Right cardiac atrium (tissue), 5 donors: ENCODE data around the gene PRIM2. TPM values are rescaled to one million over a fixed set of nuclear protein-coding genes. Genes with fewer than 3 reads are reported as not detected.
"Not testable (repeated sequence)": the region's sequence is repeated elsewhere in the genome, so short reads cannot be mapped to it uniquely, and the experiment has no call there.

ENCODE experiments used
- ATAC-seq, 2 donors: fragments of 200-7000 bp; cut with Tn5 transposase; one replicate each; pipeline versions ENCODE4 v1.8.0 to v1.9.1; 2020; ENCODE audit warnings: moderate library complexity in 2 of 2, mild to moderate bottlenecking in 1 of 2
- DNase-seq, 3 donors: peaks; one replicate each; pipeline ENCODE4 v3.0.0-alpha.2; 2020
- H3K27ac ChIP-seq: one replicate; pipeline ENCODE4 v1.5.1; 2013; ENCODE audit warnings: mild to moderate bottlenecking, low read length, control low read depth, moderate library complexity
- H3K27me3 ChIP-seq: one replicate; pipeline ENCODE4 v1.6.1; 2013; ENCODE audit not compliant: control insufficient read depth, insufficient read depth
- H3K4me1 ChIP-seq: one replicate; pipeline ENCODE4 v1.6.1; 2013; ENCODE audit warnings: low read length; ENCODE audit not compliant: control insufficient read depth, insufficient read depth
- H3K4me3 ChIP-seq: one replicate; pipeline ENCODE4 v1.5.1; 2013; ENCODE audit warnings: low read length, control low read depth
- H3K9me3 ChIP-seq: one replicate; pipeline ENCODE4 v1.6.1; 2013; ENCODE audit warnings: low read length; ENCODE audit not compliant: control insufficient read depth
- WGBS: extraction: QIAGEN DNeasy Blood & Tissue Kit; methylation state at CpG from one replicate; pipeline ENCODE4 v1.1.7; 2013; 5-methylcytosine and 5-hydroxymethylcytosine counted together
- intact Hi-C, 4 donors: fragments of 100-400 bp; cut with DNase I; formaldehyde crosslinking; loops; one replicate each; pipeline versions ENCODE4 v1.11.0 to v1.14.0; 2022 to 2023
- polyA plus RNA-seq: library from polyadenylated mRNA; stranded (reverse); fragments of 200-250 nt; gene quantifications from one replicate; pipeline ENCODE4 v1.2.3, GENCODE V29; 2013
- total RNA-seq, 4 donors: library from RNA; stranded (reverse); fragmentation: NEBNext Ultra II Directional; extraction: Animal tissue kit (Norgen Biotek cat#: 25700); gene quantifications; one replicate each; pipeline ENCODE4 v1.2.1, GENCODE V29; 2021
- donor health status: healthy with polysubstance abuse.
- donor health status: DM: no; HTN: yes; CAD: no.
- donor health status: DM: no; HTN: no; CAD: no.
- donor health status: DM: no; HTN: yes; CAD: no; lungs with severe emphysema.
- donor health status: DM: yes; HTN: yes; CAD: no.

Gene PRIM2
- total and polyA plus RNA-seq, 5 donors, result 3.1 to 6.7 (median 4.8) TPM

GRCh38 chr6:57362340-57362739, 44.9 kb downstream of the PRIM2 start:
- 56% methylated on average over 2 of the region's 2 CpGs for WGBS
- intact Hi-C loops, DNase-seq, H3K9me3 ChIP-seq, H3K4me1 ChIP-seq, H3K27ac ChIP-seq, ATAC-seq, H3K4me3 ChIP-seq, H3K27me3 ChIP-seq: not testable (repeated sequence)

- ATAC-seq, H3K27me3 ChIP-seq, intact Hi-C loops, H3K9me3 ChIP-seq, DNase-seq, H3K4me1 ChIP-seq, H3K4me3 ChIP-seq, H3K27ac ChIP-seq: not testable (repeated sequence)
- whole genome bisulfite sequencing, result 87% methylated on average over 2 of the region's 2 CpGs
Measured at GRCh38 chr6:57365076-57365583, 47.7 kb downstream of the PRIM2 start.

- H3K27ac ChIP-seq, intact Hi-C loops, H3K27me3 ChIP-seq, DNase-seq, ATAC-seq, H3K4me3 ChIP-seq, H3K4me1 ChIP-seq, H3K9me3 ChIP-seq: not testable (repeated sequence)
- WGBS, result 91% methylated on average over 4 of the region's 4 CpGs
Measured at GRCh38 chr6:57368965-57369731, 51.7 kb downstream of the PRIM2 start.

GRCh38 chr6:57371779-57372178, 54.3 kb downstream of the PRIM2 start:
- H3K9me3 ChIP-seq, H3K27ac ChIP-seq, H3K27me3 ChIP-seq, H3K4me1 ChIP-seq, H3K4me3 ChIP-seq, ATAC-seq, intact Hi-C loops, DNase-seq: not testable (repeated sequence)
- WGBS, result 86% methylated on average over 1 of the region's 1 CpG

GRCh38 chr6:57374764-57375163, 57.3 kb downstream of the PRIM2 start:
- ATAC-seq, intact Hi-C loops: not testable (repeated sequence)

GRCh38 chr6:57376083-57376482, 58.7 kb downstream of the PRIM2 start:
- H3K4me3 ChIP-seq, intact Hi-C loops, H3K9me3 ChIP-seq, DNase-seq, ATAC-seq, H3K27me3 ChIP-seq, H3K27ac ChIP-seq, H3K4me1 ChIP-seq: not testable (repeated sequence)
- 99% methylated on average over 3 of the region's 3 CpGs for WGBS

More at GRCh38 chr6:57374764-57375163, 57.3 kb downstream of the PRIM2 start:
- not testable (repeated sequence) for H3K9me3 ChIP-seq, H3K27me3 ChIP-seq, H3K4me3 ChIP-seq, H3K4me1 ChIP-seq, DNase-seq, H3K27ac ChIP-seq
- WGBS, result 97% methylated on average over 4 of the region's 4 CpGs

GRCh38 chr6:57389038-57389592, 71.7 kb downstream of the PRIM2 start:
- ATAC-seq, H3K27me3 ChIP-seq, H3K27ac ChIP-seq, intact Hi-C loops, H3K9me3 ChIP-seq, H3K4me1 ChIP-seq, H3K4me3 ChIP-seq, DNase-seq: not testable (repeated sequence)
- WGBS, result 98% methylated on average over 1 of the region's 2 CpGs

- ATAC-seq, DNase-seq: not testable (repeated sequence)
- WGBS, result 96% methylated on average over 2 of the region's 2 CpGs
Measured at GRCh38 chr6:57390818-57391217, 73.4 kb downstream of the PRIM2 start.

GRCh38 chr6:57392047-57392446, 74.6 kb downstream of the PRIM2 start:
- ATAC-seq, DNase-seq, intact Hi-C loops, H3K9me3 ChIP-seq, H3K4me3 ChIP-seq, H3K27me3 ChIP-seq, H3K4me1 ChIP-seq, H3K27ac ChIP-seq: not testable (repeated sequence)
- 66% methylated on average over 3 of the region's 3 CpGs for WGBS

More at GRCh38 chr6:57390818-57391217, 73.4 kb downstream of the PRIM2 start:
- H3K4me1 ChIP-seq, H3K27me3 ChIP-seq, H3K4me3 ChIP-seq, H3K27ac ChIP-seq, H3K9me3 ChIP-seq, intact Hi-C loops: not testable (repeated sequence)

GRCh38 chr6:57419341-57419740, 101.9 kb downstream of the PRIM2 start:
- H3K27ac ChIP-seq, H3K4me1 ChIP-seq, H3K27me3 ChIP-seq, H3K4me3 ChIP-seq, DNase-seq, H3K9me3 ChIP-seq, intact Hi-C loops: not testable (repeated sequence)
- peak; percentile 44 to 45 for ATAC-seq

- Histone ChIP-seq H3K27me3 (no peaks in the 10 kb centered on the region), H3K4me1 (no peaks in the 10 kb centered on the region), H3K27ac (no peak overlapping the region), H3K4me3 (no peak overlapping the region), H3K9me3 (no peaks in the 10 kb centered on the region)
- intact Hi-C loops, result no loop called here
- DNase-seq (no peak), ATAC-seq (no peak)
Measured at GRCh38 chr6:57421503-57421902, 104.1 kb downstream of the PRIM2 start.
